Activated effector memory CD4-positive, alpha-beta T cell treated with Interleukin-2 at 50 U/mL for 16 hours (primary cell): ENCODE results near the gene NLRC5.

Source experiments
- DNase-seq: peaks from one replicate; pipeline ENCODE4 v3.0.0-alpha.2; 2020

Gene NLRC5

GRCh38 chr16:57027067-57027466 is 37.7 kb downstream of the NLRC5 start:
- DNase-seq, result no peak

GRCh38 chr16:57028086-57028485 is 38.7 kb downstream of the NLRC5 start:
- DNase-seq, result no peak

GRCh38 chr16:57029161-57030160 is 40.1 kb downstream of the NLRC5 start:
- DNase-seq, result no peak

- DNase-seq, result no peak
Measured at GRCh38 chr16:57030346-57030902, 41.1 kb downstream of the NLRC5 start.

DNA sequence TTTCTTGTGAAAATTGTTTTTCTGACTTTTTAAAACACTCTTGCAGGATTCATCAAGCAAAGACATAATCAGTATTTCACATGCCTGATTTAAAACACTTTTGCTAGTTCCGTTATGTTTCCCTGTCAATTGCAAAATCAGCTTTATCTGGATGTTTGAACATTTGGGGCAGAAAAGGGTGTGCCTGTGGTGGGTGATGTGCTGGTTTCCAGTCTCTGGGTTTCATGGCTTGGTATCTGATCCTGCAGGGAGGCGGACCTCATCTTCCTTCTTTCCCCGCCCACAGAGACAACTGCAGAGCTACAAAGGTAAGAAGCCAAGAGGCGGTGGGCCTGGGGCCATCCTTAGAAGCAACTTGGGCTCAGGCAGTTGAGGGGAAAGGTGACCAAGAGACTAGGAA is 41.8 kb downstream of the NLRC5 start:
- no peak for DNase-seq

GRCh38 chr16:57032346-57032745 is 43.0 kb downstream of the NLRC5 start:
- no peak for DNase-seq

- DNase-seq, result no peak
Measured at GRCh38 chr16:57032931-57033330, 43.6 kb downstream of the NLRC5 start.

DNA sequence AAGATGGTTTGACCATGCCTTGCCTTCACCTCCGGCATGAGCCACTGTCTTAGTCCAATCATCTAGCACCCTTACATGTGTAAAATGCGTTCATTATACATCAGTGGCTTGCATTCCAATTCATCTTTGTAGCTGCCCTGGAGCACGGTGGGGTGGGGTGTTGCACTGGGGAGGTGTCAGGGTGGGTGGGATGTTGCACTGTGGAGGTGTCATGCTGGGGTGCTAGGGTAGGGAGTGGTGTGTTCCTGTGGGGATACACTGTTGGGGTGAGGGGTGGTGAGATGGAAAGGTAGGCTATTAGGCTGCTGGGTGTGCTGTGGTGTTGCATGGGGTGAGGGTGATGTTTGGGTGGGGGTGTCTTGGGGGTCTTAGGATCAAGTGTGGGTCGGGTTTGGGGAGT is 47.0 kb downstream of the NLRC5 start:
- no peak for DNase-seq

DNA sequence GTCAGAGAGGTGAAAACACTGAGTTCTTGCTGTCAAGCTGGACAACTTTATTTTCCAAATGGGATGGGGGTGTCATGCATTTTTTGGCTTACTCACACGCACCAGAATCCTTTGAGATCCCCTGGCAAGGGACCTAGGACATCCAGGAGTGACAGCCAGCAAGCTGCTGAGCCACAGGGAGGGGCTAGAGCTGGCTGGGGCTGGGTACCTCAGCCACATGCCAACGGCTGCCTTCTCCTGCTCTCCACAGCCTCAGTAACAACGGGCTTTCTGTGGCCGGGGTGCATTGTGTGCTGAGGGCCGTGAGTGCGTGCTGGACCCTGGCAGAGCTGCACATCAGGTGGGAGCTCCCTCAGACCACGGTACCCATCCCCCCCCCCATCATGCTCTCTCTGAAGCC is 47.6 kb downstream of the NLRC5 start:
- no peak for DNase-seq

GRCh38 chr16:57038166-57038565 is 48.8 kb downstream of the NLRC5 start:
- no peak for DNase-seq

GRCh38 chr16:57039148-57039812 is 49.9 kb downstream of the NLRC5 start:
- DNase-seq, result no peak

GRCh38 chr16:57041182-57042156 is 52.1 kb downstream of the NLRC5 start:
- peak; percentile 80 for DNase-seq

- peak; percentile 62 for DNase-seq
Measured at GRCh38 chr16:57042157-57043111, 53.1 kb downstream of the NLRC5 start.

DNA sequence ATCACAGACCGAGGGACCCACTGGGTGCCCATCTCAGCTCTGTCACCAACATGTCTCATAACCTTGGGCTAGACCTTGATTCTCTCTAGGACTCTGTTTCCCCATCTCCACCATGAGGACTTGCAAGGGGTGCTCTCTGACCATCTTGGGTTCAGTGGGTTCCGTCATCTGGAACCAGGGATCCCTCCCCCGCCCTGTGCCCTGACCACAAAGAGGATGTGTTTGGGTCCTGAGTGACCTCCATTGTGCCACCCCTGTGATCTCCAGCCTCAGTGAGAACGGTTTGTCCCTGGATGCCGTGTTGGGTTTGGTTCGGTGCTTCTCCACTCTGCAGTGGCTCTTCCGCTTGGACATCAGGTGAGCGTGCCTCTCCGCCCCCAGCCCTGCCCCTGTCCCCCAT is 53.9 kb downstream of the NLRC5 start:
- DNase-seq, result no peak

DNA sequence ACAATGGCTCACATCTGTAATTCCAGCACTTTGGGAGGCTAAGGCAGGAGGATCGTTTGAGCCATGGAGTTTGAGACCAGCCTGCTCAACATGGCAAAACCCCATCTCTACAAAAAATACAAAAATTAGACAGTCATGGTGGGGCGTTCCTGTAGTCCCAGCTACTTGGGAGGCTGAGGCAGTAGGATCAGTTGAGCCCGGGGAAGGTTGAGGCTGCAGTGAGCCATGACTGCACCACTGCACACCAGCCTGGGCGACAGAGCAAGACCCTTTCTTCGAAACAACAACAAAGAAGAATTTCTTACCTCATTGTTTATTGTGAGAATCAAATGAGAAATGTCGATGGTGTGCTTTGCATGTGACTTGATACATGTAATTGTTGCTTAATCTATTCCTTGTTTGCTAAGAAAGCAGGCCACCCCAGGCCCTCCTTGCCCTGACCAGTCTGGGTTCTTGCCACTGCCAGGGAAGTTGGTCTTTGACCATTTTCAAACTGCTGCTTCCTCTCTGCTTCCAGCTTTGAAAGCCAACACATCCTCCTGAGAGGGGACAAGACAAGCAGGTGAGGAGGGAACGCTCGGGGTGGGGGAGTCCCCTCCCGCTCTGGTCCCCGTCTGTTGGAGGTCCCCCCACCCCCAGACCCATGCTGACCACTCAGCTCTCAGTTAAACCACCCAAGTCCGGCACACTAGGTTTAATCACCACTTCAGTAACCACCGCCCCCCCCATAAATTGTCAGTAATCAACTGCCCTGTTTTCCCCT is 55.8 kb downstream of the NLRC5 start:
- DNase-seq, result no peak

GRCh38 chr16:57045694-57046381 is 56.5 kb downstream of the NLRC5 start:
- no peak for DNase-seq

GRCh38 chr16:57048095-57048494 is 58.7 kb downstream of the NLRC5 start:
- no peak for DNase-seq

GRCh38 chr16:57049678-57050077 is 60.3 kb downstream of the NLRC5 start:
- DNase-seq, result no peak

- DNase-seq, result no peak
Measured at GRCh38 chr16:57051696-57052228, 62.4 kb downstream of the NLRC5 start.

- no peak for DNase-seq
Measured at GRCh38 chr16:57053206-57053605, 63.8 kb downstream of the NLRC5 start.
